Cardiac fibroblast (primary cell): ENCODE results near the gene CDKL1.

Experiments
- DNase-seq, 2 donors: peaks; one replicate each; pipeline versions ENCODE4 v3.0.0 to v3.0.0-alpha.2; 2010; ENCODE audit warnings: low read depth in 2 of 2
- H3K4me3 ChIP-seq, 2 donors: replicated peaks in 1 of 2; 1 replicate in 1 of 2; 2 replicates in 1 of 2; pipeline ENCODE4 v1.5.1; 2011; ENCODE audit warnings: low read depth in 2 of 2, low read length in 2 of 2, mild to moderate bottlenecking in 2 of 2, moderate library complexity in 1 of 2
- TF ChIP-seq, protein P1 (sequence below): IDR thresholded peaks from one replicate; pipeline ENCODE4 v1.5.1; 2011; ENCODE audit warnings: low read depth, mild to moderate bottlenecking, low read length, inconsistent platforms

The CDKL1 gene

DNA sequence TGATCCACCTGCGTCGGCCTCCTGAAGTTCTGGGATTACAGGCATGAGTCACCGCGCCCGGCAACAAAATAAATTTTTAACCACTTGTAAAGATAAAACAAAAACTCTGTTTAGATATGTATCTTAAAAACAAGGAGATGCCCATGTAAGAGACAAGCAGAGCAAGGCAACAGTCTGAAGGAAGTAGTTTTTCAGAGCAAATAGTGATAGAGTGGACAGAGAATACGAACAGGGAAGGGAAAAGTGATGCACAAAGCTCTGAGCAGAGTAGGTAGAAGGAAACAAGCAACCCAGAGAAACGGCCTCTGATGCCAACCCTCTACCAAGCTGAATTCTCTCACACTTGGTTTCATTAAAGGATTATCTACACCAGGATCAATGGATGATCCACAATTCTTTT lies 24.8 kb upstream of the CDKL1 start:
- TF ChIP-seq, protein P1, sequence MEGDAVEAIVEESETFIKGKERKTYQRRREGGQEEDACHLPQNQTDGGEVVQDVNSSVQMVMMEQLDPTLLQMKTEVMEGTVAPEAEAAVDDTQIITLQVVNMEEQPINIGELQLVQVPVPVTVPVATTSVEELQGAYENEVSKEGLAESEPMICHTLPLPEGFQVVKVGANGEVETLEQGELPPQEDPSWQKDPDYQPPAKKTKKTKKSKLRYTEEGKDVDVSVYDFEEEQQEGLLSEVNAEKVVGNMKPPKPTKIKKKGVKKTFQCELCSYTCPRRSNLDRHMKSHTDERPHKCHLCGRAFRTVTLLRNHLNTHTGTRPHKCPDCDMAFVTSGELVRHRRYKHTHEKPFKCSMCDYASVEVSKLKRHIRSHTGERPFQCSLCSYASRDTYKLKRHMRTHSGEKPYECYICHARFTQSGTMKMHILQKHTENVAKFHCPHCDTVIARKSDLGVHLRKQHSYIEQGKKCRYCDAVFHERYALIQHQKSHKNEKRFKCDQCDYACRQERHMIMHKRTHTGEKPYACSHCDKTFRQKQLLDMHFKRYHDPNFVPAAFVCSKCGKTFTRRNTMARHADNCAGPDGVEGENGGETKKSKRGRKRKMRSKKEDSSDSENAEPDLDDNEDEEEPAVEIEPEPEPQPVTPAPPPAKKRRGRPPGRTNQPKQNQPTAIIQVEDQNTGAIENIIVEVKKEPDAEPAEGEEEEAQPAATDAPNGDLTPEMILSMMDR: no peak
- no peak for DNase-seq
- H3K4me3 ChIP-seq: no peak overlapping the region

DNA sequence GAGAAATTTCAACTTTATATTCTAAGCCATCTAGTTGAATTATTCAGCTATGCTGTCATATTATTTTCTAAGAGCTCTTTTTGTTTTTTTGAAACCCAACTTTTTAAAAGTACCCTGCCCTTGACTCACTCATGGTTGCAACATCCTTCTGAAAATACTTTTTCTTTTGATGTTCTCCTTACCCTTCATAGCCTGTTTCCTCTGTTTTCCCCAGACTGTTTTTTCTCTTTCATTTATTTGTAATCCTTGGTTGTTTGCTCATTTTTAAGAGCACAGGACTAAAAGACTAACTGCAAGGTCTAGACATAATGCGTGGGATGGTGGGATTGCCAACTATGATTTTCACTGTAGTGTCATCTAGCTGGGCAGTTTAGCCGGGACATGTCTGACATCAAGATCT lies 21.2 kb upstream of the CDKL1 start:
- H3K4me3 ChIP-seq: no peak overlapping the region
- TF ChIP-seq, protein P1: no peak
- DNase-seq: peak; percentile 62 to 75

DNA sequence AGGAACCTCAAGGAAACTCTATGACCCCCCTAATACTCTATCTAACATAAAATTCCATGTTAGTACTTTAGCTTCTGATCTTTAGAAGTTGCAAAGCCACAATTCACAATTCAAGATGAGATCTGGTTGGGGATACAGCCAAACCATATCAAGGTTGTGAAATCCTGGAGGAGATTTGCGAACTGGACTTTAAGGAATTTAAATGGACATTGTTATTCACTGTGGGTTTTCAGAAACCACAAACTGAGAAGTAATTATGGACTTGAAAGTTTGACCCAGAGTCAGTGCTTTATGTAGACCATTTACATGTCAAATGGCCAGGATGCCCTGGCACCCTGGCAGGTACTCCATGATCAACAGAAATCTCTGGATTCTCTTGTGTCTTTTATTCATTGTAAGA lies 14.2 kb upstream of the CDKL1 start:
- no peak overlapping the region for H3K4me3 ChIP-seq
- TF ChIP-seq, protein P1: no peak
- peak; percentile 60 to 73 for DNase-seq

DNA sequence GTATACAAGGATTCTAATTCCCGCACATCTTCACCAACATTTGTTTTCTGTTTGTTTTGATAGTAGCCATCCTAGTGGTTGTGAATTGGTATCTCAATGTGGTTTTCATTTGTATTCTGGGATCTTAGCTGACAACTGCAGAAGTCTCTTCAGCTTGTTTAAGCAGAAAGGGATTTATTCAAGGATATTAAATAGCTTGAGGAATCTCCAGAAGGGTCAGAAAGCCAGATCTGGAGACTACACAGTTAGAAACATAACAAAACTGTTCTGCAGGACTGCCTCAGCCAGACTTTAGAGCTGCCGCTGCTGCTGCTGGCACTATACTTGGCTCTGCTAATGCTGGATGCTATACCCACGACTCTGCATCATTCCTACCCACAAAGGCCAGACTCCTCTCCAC lies 13.4 kb upstream of the CDKL1 start:
- no peak overlapping the region for H3K4me3 ChIP-seq
- TF ChIP-seq, protein P1: no peak
- no peak for DNase-seq

DNA sequence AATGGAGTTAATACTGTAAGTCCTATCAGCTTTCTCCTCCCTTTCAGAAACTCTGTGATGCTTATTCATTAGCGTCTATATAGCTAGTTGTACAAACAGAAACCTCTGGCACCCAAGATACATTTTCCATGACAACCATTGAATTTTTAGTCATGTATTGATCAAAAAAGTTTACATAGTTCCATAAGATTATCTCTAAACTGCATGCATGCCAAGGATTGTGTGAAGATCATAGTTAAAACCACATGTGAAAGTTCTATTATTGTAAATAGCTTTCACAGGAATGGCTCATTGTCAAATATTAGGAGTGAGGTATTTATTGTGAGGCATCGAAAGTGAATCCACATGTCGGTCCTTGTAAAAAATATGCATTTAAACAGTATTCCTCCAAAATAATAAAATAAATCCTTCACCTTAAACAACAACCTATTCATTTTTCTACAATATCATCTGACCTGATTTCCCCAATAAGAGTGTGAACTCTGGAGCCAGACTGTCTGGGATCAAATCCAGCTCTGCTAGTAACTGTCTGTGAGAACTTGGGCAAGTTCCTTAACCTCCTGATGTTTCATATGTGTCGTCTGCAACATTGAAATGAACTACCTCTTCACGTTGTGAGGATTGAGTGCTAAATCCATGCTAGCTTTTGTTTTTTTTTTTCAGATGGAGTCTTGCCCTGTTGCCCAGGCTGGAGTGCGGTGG lies 10.6 kb upstream of the CDKL1 start:
- TF ChIP-seq, protein P1: no peak
- no peak overlapping the region for H3K4me3 ChIP-seq
- peak in 1 of 2 donors; percentile 41 for DNase-seq

DNA sequence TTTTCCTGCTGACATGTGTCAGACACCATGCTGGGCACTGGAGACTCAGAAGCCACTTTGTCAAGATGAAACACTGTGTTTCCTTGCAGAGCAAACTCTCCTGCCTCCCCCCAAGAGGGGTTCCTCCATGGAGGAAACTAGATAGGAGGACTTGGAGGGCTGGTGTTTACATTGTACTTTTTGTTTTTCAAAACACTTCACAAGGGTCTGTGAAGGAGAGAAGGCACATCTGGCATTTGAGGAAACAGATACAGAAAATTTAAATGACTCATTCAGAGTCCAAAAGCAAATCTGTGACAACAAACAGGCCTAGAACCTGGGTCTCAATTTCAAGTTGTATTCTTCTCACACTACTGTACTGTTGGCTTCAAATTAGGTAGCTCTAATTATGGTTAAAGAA lies 6.7 kb upstream of the CDKL1 start:
- TF ChIP-seq, protein P1: no peak
- peak in 1 of 2 donors; percentile 44 for DNase-seq
- H3K4me3 ChIP-seq: no peak overlapping the region

DNA sequence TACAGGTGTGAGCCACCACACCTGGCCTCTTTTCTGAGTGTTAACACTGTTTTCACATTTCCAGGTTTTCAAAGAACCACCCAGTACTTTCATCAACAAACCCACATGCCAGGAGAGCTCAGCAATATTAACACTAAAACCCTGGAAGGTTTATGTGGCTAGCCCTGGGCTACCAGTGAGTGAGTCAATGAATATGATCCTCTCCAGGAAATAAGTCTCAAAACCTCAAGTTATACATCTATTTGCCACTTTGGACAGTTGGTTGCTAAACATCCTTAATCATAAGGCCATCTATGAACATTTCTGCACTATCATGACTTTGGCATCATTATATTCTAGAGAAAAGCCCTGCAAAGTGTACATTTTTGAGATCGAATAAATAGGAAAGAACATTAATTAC lies 6.3 kb upstream of the CDKL1 start:
- no peak overlapping the region for H3K4me3 ChIP-seq
- TF ChIP-seq, protein P1: no peak
- DNase-seq: no peak
